Measurements from ENCODE around the gene PLEKHA4.

DNA sequence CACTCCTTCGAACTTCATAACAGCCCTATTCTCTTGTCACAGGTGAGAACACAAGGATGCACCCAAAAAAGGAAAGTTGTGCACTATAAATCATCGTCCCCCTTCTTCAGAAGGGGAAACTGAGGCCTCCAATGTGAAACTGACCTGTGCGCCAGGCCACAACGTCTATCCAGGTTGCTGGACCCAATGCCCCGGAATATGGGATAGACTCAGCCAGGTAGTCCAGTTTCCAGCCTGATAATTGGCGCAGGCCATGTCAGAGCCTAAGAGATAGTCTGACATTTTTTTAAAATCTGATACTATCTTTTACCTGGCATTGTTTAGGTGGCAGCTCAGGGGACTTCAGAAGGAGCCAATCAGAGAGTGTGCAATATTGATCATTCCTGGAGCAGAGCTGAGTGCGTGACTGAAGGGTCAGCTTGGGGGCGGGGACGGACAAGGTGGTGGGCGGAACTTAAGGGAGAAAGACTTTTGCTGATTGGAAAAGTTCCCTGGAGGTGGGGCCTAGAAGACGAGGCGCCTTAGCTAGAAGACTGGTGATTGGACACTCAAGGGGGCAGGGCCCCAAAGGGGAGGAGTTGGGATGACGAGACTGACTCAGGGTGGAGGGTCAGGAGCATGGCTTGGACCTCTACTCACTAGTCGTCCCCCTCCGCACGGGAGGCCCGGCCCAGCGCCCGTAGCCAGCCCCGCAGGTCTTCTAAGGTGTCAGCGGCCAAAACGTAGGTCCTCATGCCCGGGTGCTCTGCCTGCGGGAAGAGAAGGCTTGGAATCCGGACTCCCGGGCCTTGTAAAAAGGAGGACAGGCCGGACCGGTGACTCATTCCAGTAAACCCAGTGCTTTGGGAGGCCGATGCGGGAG, 8.5 kb downstream of the PLEKHA4 start:
- TF ChIP-seq, protein P1, sequence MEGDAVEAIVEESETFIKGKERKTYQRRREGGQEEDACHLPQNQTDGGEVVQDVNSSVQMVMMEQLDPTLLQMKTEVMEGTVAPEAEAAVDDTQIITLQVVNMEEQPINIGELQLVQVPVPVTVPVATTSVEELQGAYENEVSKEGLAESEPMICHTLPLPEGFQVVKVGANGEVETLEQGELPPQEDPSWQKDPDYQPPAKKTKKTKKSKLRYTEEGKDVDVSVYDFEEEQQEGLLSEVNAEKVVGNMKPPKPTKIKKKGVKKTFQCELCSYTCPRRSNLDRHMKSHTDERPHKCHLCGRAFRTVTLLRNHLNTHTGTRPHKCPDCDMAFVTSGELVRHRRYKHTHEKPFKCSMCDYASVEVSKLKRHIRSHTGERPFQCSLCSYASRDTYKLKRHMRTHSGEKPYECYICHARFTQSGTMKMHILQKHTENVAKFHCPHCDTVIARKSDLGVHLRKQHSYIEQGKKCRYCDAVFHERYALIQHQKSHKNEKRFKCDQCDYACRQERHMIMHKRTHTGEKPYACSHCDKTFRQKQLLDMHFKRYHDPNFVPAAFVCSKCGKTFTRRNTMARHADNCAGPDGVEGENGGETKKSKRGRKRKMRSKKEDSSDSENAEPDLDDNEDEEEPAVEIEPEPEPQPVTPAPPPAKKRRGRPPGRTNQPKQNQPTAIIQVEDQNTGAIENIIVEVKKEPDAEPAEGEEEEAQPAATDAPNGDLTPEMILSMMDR (IDR thresholded peaks at IDR 0.05), result no peak
- TF ChIP-seq POLR2A (IDR thresholded peaks at IDR 0.05; ENCODE audit: low read depth), result no peak

Measured in esophagus muscularis mucosa (tissue), 3 donors.